T-helper 2 cell treated with Interferon-gamma antibody and Interleukin-4, amounts not matched to agents 5 μg/mL and 100 μg/mL, for 36 hours (primary cell): ENCODE measurements around the gene ZNF568.

Experiments used
- DNase-seq: peaks from one replicate; pipeline ENCODE4 v3.0.0; 2021; ENCODE audit warnings: low spot score
- H3K27ac Mint-ChIP-seq: one replicate; pipeline ENCODE4 v1.8.0; 2021; ENCODE audit warnings: mild to moderate bottlenecking, mixed read lengths
- H3K27me3 Mint-ChIP-seq: one replicate; pipeline ENCODE4 v1.8.0; 2021; ENCODE audit warnings: low read depth, mixed read lengths
- H3K36me3 Mint-ChIP-seq: one replicate; pipeline ENCODE4 v1.8.0; 2021; ENCODE audit warnings: low read depth, mixed read lengths
- H3K4me1 Mint-ChIP-seq: one replicate; pipeline ENCODE4 v1.8.0; 2021; ENCODE audit warnings: low read depth, mixed read lengths
- H3K4me3 Mint-ChIP-seq: one replicate; pipeline ENCODE4 v1.8.0; 2022; ENCODE audit warnings: mild to moderate bottlenecking, moderate library complexity, mixed read lengths
- H3K9me3 Mint-ChIP-seq: one replicate; pipeline ENCODE4 v1.8.0; 2021; ENCODE audit warnings: mixed read lengths

The ZNF568 gene

GRCh38 chr19:36915992-36916830 lies at the start of gene ZNF568, which contains the start of gene ZNF829:
ZNF568 (plus strand) TSS chr19:36916332; CDS start chr19:36922771, 6,439 bp downstream.
ZNF829 (minus strand) TSS chr19:36916291; CDS start chr19:36915167, 1,124 bp downstream.
- Mint-ChIP-seq H3K9me3 (peaks cover 45% of the 10 kb centered on the region), H3K27ac (peak within 1 kb of the TSS; percentile 94), H3K4me1 (peaks cover 24% of the 10 kb centered on the region), H3K4me3 (peak within 1 kb of the TSS; percentile 89), H3K27me3 (no peaks in the 10 kb centered on the region), H3K36me3 (peaks cover 64% of the 10 kb centered on the region)
- peak; percentile 91 for DNase-seq

- DNase-seq: no peak
- Mint-ChIP-seq H3K4me3 (no peak overlapping the region), H3K9me3 (peaks cover 61% of the 10 kb centered on the region), H3K4me1 (no peaks in the 10 kb centered on the region), H3K36me3 (peaks cover 43% of the 10 kb centered on the region), H3K27me3 (no peaks in the 10 kb centered on the region), H3K27ac (no peak overlapping the region)
Observed at GRCh38 chr19:36876993-36877938, 38.9 kb upstream of the ZNF568 start.

- no peaks in the 10 kb centered on the region for H3K4me1 Mint-ChIP-seq
- H3K4me3 Mint-ChIP-seq: no peak overlapping the region
- DNase-seq: no peak
- no peak overlapping the region for H3K27ac Mint-ChIP-seq
- H3K9me3 Mint-ChIP-seq: peaks cover 77% of the 10 kb centered on the region
- no peaks in the 10 kb centered on the region for H3K27me3 Mint-ChIP-seq
- H3K36me3 Mint-ChIP-seq: peaks cover 59% of the 10 kb centered on the region
Observed at GRCh38 chr19:36891768-36892357, 24.3 kb upstream of the ZNF568 start.

- peaks cover 78% of the 10 kb centered on the region for H3K36me3 Mint-ChIP-seq
- DNase-seq: no peak
- no peaks in the 10 kb centered on the region for H3K4me1 Mint-ChIP-seq
- H3K4me3 Mint-ChIP-seq: no peak overlapping the region
- no peak overlapping the region for H3K27ac Mint-ChIP-seq
- no peaks in the 10 kb centered on the region for H3K27me3 Mint-ChIP-seq
- H3K9me3 Mint-ChIP-seq: peaks cover 77% of the 10 kb centered on the region
Observed at GRCh38 chr19:36894849-36895383, 21.2 kb upstream of the ZNF568 start.

- Mint-ChIP-seq H3K4me3 (no peak overlapping the region), H3K36me3 (peaks cover 77% of the 10 kb centered on the region), H3K9me3 (peaks cover 70% of the 10 kb centered on the region), H3K27me3 (no peaks in the 10 kb centered on the region), H3K27ac (no peak overlapping the region), H3K4me1 (no peaks in the 10 kb centered on the region)
- DNase-seq: no peak
Observed at GRCh38 chr19:36898422-36898821, 17.7 kb upstream of the ZNF568 start.

DNA sequence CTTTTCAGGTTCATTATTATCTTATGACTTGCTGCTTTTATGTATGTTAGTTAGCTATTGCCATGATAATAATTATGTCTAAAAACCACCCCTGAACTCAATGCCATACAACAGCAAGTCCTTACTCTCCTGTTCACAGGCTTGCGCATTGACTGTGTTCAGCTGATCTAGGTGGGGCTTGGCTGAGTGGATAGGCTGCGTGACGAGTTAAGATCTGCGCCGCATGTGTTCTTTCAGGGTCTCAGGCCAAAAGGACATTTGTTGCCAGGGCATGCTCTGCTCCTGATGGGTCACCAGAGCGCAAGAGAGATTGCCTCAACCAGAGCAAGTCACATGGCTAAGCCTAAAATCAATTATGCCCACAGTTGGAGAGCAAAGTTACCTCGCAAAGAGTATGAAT lies 859 bp downstream of the ZNF568 start:
- Mint-ChIP-seq H3K36me3 (peaks cover 63% of the 10 kb centered on the region), H3K9me3 (peaks cover 44% of the 10 kb centered on the region), H3K27me3 (no peaks in the 10 kb centered on the region), H3K27ac (peak overlapping the region; percentile 94), H3K4me3 (peak overlapping the region; percentile 89), H3K4me1 (peaks cover 24% of the 10 kb centered on the region)
- DNase-seq: no peak

GRCh38 chr19:36918090-36918489 lies 2.0 kb downstream of the ZNF568 start:
- no peak overlapping the region for H3K27ac Mint-ChIP-seq
- H3K4me1 Mint-ChIP-seq: peaks cover 24% of the 10 kb centered on the region
- peaks cover 61% of the 10 kb centered on the region for H3K36me3 Mint-ChIP-seq
- H3K9me3 Mint-ChIP-seq: peaks cover 46% of the 10 kb centered on the region
- DNase-seq: no peak
- H3K4me3 Mint-ChIP-seq: peak overlapping the region; percentile 16
- H3K27me3 Mint-ChIP-seq: no peaks in the 10 kb centered on the region

- Mint-ChIP-seq H3K36me3 (peaks cover 26% of the 10 kb centered on the region), H3K27me3 (no peaks in the 10 kb centered on the region), H3K27ac (no peak overlapping the region), H3K9me3 (peaks cover 51% of the 10 kb centered on the region), H3K4me1 (no peaks in the 10 kb centered on the region), H3K4me3 (no peak overlapping the region)
- no peak for DNase-seq
Observed at GRCh38 chr19:36931684-36932083, 15.6 kb downstream of the ZNF568 start.

DNA sequence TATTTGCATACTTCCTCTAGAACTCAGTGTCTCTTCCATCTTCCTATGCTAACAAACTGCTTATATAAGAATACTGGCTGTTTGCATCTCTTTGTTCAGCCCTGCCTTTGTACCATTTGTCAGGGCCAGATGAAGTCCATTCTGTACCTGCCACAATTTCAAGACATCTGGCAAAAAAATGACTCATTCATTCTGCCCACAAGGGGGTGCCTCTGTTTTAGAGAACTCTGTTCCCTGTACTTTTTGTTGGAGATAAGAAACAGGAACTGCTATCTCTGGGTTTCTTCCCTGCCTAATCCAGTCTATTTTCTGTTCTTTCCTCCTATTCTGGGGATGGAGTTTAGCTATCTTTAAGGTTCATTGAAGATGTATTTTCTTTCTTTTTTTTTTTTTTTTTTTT lies 23.0 kb downstream of the ZNF568 start:
- H3K4me1 Mint-ChIP-seq: no peaks in the 10 kb centered on the region
- H3K27me3 Mint-ChIP-seq: no peaks in the 10 kb centered on the region
- H3K36me3 Mint-ChIP-seq: peaks cover 48% of the 10 kb centered on the region
- H3K4me3 Mint-ChIP-seq: no peak overlapping the region
- H3K27ac Mint-ChIP-seq: no peak overlapping the region
- H3K9me3 Mint-ChIP-seq: peaks cover 70% of the 10 kb centered on the region
- DNase-seq: no peak

GRCh38 chr19:36950335-36951119 lies 34.4 kb downstream of the ZNF568 start:
- no peak for DNase-seq
- H3K4me1 Mint-ChIP-seq: no peaks in the 10 kb centered on the region
- peaks cover 34% of the 10 kb centered on the region for H3K36me3 Mint-ChIP-seq
- no peak overlapping the region for H3K4me3 Mint-ChIP-seq
- H3K27me3 Mint-ChIP-seq: no peaks in the 10 kb centered on the region
- H3K27ac Mint-ChIP-seq: no peak overlapping the region
- peaks cover 53% of the 10 kb centered on the region for H3K9me3 Mint-ChIP-seq

DNA sequence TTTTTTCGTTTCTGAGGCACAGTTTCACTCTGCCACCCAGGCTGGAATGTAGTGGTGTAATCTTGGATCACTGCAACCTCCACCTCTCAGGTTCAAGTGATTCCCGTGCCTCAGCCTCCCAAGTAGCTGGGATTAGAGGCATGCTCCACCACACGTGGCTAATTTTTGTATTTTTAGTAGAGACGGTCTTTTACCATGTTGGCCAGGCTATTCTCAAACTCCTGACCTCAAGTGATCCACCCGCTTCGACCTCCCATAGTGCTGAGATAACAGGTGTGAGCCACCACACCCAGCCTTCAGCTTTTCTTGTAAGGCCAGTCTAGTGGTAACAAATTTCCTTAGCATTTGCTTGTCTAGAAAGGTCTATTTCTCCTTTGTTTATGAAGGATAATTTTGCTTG lies 46.2 kb downstream of the ZNF568 start:
- DNase-seq: no peak
- no peaks in the 10 kb centered on the region for H3K4me1 Mint-ChIP-seq
- no peak overlapping the region for H3K27ac Mint-ChIP-seq
- no peaks in the 10 kb centered on the region for H3K36me3 Mint-ChIP-seq
- H3K4me3 Mint-ChIP-seq: no peak overlapping the region
- peaks cover 60% of the 10 kb centered on the region for H3K9me3 Mint-ChIP-seq
- no peaks in the 10 kb centered on the region for H3K27me3 Mint-ChIP-seq

- no peak overlapping the region for H3K4me3 Mint-ChIP-seq
- no peaks in the 10 kb centered on the region for H3K36me3 Mint-ChIP-seq
- H3K27ac Mint-ChIP-seq: no peak overlapping the region
- no peak for DNase-seq
- peaks cover 55% of the 10 kb centered on the region for H3K9me3 Mint-ChIP-seq
- H3K4me1 Mint-ChIP-seq: no peaks in the 10 kb centered on the region
- no peaks in the 10 kb centered on the region for H3K27me3 Mint-ChIP-seq
Observed at GRCh38 chr19:36963280-36963679, 47.1 kb downstream of the ZNF568 start.

- Mint-ChIP-seq H3K27ac (no peak overlapping the region), H3K9me3 (peaks cover 21% of the 10 kb centered on the region), H3K27me3 (no peaks in the 10 kb centered on the region), H3K36me3 (peaks cover 16% of the 10 kb centered on the region), H3K4me3 (peak overlapping the region; percentile 90), H3K4me1 (peaks cover 4% of the 10 kb centered on the region)
- no peak for DNase-seq
Observed at GRCh38 chr19:36972571-36972970, 56.4 kb downstream of the ZNF568 start.
